Activated CD8-positive, alpha-beta memory T cell treated with anti-CD3 and anti-CD28 coated beads, Interleukin-2, amount 50 U/mL, for 24 hours (primary cell): ENCODE measurements around the gene CASZ1.

Experiments
- DNase-seq: peaks from one replicate; pipeline ENCODE4 v3.0.0-alpha.2; 2020; ENCODE audit errors: extremely low read depth

Gene CASZ1

GRCh38 chr1:10795276-10796021 is 997 bp downstream of the CASZ1 start:
- DNase-seq, result no peak

DNA sequence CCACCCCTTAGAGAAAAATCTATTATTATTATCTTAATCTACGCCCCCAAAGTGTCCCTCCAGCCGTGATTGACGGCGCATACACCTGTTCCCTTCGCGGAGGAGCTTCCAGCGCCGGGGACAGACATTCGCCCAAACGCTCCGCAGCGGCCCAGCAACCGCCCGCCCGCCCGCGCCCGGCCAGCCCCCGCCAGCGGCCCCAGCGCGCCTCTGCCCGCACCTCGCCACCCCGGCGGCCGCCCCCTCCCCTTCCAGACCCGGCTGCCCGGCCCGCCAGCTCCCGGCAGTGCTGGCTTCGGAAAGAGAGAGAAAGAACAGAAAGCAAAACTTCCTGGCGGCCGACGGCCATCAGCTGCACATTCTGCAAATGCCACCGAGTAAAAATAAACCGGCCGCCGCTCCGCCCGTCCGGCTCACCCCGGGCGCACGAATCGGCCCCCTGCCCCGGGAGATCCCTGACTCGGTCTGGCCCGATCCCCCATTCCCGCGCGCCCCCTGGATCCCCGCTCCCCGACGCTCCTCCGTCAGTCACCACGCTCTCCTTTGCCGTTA is 1.6 kb downstream of the CASZ1 start:
- DNase-seq, result no peak

DNA sequence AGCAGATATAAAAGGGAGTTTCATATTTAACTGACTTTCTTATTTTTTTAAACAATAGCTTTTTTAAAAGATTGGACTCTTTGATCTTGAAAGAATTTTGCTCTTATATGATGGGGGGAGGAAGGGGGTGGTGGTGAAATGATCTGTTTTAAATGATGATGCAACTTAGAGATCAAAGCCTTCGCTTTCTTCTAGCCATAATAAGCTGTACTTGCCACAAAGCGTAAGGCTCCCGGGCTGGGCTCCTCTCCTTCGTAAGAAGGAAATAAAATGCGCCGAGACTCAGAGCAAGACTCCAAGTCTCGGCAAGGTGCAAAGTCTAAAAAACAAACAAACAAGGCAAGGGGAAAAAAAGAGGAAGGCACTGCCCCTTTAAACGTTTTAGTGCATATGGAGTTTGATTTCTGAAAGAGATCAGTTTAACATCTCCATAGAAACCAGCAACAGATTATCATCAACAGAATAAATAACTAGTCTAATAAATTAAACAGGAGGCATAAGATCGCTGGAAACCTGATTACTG is 3.3 kb downstream of the CASZ1 start:
- DNase-seq, result no peak

GRCh38 chr1:10791105-10791951 is 5.1 kb downstream of the CASZ1 start:
- DNase-seq, result no peak

DNA sequence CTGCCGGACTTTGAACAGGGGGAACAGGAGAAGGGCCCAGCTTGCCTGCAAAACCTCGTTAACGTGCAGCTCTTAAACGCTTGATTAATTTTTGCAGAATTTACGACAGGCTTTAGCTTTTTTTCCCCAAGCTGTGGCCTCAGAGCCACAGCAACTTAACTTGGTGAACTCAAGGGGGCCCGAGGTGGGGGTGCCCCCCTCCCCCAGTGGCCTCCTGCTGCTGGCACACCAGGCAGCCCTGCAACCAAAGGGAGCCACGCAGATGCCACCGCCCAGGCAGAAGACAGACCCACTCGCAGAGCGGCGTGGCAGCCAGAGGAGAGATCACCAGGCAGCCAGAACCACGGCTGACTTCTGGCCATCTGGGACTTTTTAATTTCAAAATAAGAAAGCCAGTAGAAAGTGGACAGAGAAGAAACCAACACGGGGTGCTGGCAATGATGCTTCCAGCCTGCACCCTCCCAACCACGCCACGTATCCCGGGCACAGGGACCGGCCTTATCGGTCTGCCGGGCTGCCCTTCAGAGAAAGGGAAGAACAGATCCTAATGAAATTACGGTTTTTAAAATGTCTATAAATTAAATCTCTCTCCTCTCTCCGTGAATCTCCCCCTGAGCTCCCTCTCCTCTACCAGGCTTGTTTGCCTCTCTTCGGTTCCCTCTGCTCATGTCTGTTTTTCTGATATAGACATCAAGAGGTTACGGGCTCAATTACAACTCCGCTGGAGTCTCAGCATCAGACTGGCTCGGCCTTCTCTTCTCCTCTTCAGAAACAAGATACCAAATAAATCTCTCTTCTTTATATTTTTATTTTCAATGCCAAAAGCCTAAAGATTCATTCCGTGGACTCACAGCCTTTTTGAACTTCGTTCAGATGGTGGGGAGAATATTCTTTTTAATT is 6.4 kb downstream of the CASZ1 start:
- DNase-seq, result no peak

DNA sequence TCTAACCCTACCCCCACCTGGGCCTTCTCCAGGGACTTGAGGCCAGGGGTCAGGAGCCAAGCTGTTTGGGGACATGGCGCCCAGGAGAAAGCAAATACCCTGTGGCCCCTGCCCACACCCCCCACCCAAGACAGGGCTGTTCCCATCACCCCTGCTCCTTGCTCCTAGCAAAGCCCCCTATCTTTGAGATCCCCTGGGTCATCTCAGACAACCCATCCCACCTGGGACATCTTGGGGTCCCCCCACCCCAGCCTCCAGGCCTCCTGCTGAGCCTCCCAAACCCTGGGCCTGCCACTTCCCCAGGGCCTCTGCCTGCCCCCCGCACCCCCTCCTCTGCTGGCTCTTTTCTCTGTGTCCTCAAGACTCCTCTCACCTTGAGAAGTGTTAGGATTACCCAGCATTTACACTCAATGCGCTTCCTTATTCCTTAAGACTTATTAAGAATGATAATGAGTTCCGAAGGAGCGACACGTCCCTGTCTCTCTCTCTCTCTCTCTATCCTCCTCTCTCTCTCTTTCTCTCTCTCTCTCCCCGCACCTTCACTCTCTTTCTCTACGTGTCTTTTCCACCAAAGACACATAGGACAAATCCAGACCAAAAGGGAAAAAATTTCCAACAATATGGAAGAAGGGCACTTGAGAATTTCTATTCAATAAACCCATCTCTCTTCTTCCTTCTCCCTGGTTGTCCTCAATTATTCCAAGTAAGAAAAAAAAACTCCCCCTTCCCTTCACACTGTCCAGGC is 7.2 kb downstream of the CASZ1 start:
- no peak for DNase-seq

DNA sequence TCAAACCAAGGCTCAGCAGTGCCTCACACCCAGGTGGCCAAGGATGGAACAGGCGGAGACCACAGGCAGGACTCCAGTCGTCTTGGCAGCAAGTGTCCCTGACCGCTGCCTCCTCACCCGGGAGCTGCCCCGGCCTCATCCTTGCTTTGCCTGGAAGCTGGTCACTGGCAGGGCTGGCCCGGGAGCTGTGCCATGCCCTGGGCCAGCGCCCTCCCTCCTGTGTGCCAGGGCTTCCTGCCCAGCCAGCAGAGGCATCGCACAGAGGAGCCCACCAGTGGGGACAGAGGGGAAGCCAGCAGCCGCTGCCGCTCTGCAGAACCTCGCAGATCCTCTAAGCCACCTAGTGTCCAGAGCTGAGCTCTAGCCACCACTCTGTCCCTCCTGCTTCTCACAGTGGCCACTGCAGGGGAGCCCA is 7.8 kb downstream of the CASZ1 start:
- no peak for DNase-seq

- DNase-seq, result no peak
Measured at GRCh38 chr1:10787286-10787685, 9.2 kb downstream of the CASZ1 start.

- no peak for DNase-seq
Measured at GRCh38 chr1:10785728-10786638, 10.5 kb downstream of the CASZ1 start.

DNA sequence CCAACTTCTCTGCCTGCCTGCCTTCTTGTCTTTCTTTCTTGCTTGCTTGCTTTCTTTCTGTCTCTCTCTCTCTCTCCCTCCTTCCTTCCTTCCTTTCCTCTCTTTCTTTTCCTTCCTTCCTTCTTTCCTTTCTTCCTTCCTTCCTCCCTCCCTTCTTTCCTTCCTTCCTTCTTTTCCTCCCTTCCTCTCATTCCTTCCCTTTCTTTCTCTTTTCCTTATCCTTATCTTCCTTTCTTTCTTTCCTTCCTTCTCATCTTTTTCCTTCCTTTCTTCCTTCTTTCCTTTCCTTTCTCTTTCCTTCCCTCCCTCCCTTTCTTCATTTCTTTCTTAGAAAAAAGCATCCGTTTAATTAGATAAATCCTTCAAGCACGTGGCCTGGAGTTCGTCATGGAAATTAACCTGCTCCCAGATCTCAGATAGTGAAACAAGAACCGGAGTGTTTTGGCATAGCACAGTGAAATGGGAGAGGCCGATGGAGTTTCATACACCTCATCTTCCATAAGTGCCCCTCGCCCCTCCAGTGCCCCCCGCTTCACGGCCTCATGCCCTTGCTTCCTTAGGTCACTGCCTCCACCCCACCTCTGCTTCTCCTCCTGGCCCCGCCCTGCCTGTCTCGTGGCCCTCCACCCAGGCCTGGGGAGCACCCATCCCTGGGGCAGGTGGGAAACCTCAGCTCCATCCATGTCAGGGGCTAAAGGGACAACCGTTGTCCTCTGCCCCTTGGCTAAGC is 11.3 kb downstream of the CASZ1 start:
- no peak for DNase-seq

GRCh38 chr1:10782491-10783244 is 13.8 kb downstream of the CASZ1 start:
- DNase-seq, result no peak

GRCh38 chr1:10781137-10781536 is 15.3 kb downstream of the CASZ1 start:
- DNase-seq, result no peak

DNA sequence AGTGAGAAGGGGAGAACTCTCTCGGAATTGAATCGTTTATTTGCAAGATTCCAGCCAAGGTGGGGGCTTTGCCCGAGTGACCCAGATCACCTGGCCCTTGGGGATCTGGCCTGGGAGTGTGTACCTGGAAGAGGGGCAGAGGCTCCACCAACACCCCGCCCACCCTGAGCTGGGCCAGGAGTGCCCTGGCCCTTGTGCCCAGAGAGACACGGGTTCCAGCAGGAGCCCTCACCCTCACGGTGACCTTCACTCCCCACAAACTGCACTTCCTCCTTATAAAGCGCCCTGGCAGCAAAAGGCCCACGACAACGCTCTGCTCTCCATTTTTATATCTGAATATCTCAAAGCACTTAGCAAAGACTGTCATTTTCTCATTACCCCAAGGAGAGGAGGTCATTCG is 16.6 kb downstream of the CASZ1 start:
- DNase-seq, result no peak

- no peak for DNase-seq
Measured at GRCh38 chr1:10779201-10779600, 17.2 kb downstream of the CASZ1 start.

- no peak for DNase-seq
Measured at GRCh38 chr1:10778640-10779039, 17.8 kb downstream of the CASZ1 start.

GRCh38 chr1:10777749-10778574 is 18.5 kb downstream of the CASZ1 start:
- DNase-seq, result no peak

DNA sequence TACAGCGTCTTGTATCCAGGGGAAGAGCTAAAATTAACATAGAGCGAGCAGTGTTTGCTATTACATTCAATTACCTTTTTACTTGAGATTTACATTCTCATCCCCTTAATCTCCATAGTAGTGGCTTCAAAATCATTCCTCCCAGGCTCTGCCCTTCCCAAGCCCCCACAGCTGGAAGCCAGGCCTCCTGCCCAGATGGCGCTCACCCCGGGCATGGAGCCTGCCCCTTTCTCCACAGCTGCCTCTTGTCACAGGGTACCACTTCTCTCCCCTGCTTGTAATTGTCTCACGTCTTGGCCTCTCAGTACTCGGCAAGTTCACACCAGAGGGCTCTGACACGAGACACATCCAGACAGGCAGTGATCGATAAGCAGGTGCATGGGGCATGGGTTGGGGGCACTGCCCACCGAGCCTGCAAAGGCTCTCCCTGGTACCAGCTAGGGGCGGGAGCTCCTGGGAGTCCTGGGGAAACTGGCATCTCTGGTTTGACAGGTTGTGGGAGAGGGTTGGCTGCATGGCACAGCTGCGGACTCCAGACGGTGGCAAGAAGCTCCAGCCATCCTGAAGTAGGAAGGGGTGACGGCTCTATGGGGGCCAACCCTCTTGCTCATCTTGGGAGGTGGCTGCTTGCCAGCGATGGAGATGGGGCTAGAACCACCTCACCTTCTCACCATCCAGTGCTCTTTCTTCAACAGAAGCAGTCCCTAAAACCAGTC is 20.1 kb downstream of the CASZ1 start:
- no peak for DNase-seq
